Nephron progenitor cell (in vitro differentiated cells): Measurements from ENCODE around the gene AGFG1.

Source experiments
- DNase-seq: peaks from one replicate; pipeline ENCODE4 v3.0.0; 2021
- H3K27ac Mint-ChIP-seq: 2 replicates; pipeline ENCODE4 v1.8.0; 2021; ENCODE audit warnings: mild to moderate bottlenecking, moderate library complexity, mixed read lengths
- H3K27me3 Mint-ChIP-seq: 2 replicates; pipeline ENCODE4 v1.8.0; 2021; ENCODE audit warnings: mild to moderate bottlenecking, low read depth, mixed read lengths; ENCODE audit not compliant: poor library complexity
- H3K36me3 Mint-ChIP-seq: 2 replicates; pipeline ENCODE4 v1.8.0; 2021; ENCODE audit warnings: low read depth, mixed read lengths
- H3K4me1 Mint-ChIP-seq: 2 replicates; pipeline ENCODE4 v1.8.0; 2021; ENCODE audit warnings: mixed read lengths
- H3K4me3 Mint-ChIP-seq: 2 replicates; pipeline ENCODE4 v1.8.0; 2021; ENCODE audit warnings: mild to moderate bottlenecking, moderate library complexity, mixed read lengths
- H3K9me3 Mint-ChIP-seq: 2 replicates; pipeline ENCODE4 v1.8.0; 2021; ENCODE audit warnings: mild to moderate bottlenecking, moderate library complexity, mixed read lengths
- CTCF ChIP-seq: fragments of 200-600 bp; sonication (generic); IDR thresholded peaks from 2 replicates; pipeline ENCODE4 v1.5.0; 2021; ENCODE audit warnings: antibody characterized with exemption

AGFG1 gene

DNA sequence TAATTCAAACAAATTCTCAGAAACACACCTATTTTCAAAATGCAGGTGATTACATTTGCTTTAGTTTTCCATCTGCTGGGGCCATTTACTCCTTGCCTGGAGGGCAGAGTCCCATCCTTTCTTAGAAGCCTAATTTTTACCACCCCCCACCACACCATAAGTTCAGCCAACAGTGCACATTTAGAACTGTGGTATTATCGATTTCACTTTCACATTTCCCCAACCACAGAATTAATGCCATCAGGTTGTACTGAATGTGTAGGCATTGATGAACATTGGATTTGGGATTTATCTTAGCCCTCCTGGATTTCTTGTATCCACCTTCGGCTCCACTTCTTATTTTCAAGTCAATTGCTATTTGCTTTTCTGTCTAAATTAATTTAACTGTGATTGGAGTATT, 138.2 kb downstream of the AGFG1 start:
- H3K27me3 Mint-ChIP-seq: no peaks in the 10 kb centered on the region
- H3K27ac Mint-ChIP-seq: no peak overlapping the region
- H3K4me1 Mint-ChIP-seq: no peaks in the 10 kb centered on the region
- no peaks in the 10 kb centered on the region for H3K9me3 Mint-ChIP-seq
- no peak for TF ChIP-seq CTCF
- H3K4me3 Mint-ChIP-seq: no peak overlapping the region
- no peaks in the 10 kb centered on the region for H3K36me3 Mint-ChIP-seq
- no peak for DNase-seq
